ENCODE measurements around the gene CNNM1.

DNA sequence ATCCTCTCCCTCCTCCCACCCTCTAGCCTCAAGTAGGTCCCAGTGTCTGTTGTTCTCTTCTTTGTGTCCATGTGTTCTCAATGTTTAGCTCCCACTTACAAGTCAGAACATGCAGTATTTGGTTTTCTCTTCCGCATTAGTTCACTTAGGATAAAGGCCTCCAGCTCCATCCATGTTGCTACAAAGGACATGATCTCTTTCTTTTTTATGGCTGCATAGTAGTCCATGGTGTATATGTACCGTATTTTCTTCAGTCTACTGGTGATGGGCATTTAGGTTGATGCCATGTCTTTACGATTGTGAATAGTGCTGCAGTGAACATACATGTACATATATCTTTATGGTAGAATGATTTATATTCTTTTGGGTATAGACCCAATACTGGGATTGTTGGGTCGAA is 102.9 kb downstream of the CNNM1 start:
- TF ChIP-seq, protein P1, sequence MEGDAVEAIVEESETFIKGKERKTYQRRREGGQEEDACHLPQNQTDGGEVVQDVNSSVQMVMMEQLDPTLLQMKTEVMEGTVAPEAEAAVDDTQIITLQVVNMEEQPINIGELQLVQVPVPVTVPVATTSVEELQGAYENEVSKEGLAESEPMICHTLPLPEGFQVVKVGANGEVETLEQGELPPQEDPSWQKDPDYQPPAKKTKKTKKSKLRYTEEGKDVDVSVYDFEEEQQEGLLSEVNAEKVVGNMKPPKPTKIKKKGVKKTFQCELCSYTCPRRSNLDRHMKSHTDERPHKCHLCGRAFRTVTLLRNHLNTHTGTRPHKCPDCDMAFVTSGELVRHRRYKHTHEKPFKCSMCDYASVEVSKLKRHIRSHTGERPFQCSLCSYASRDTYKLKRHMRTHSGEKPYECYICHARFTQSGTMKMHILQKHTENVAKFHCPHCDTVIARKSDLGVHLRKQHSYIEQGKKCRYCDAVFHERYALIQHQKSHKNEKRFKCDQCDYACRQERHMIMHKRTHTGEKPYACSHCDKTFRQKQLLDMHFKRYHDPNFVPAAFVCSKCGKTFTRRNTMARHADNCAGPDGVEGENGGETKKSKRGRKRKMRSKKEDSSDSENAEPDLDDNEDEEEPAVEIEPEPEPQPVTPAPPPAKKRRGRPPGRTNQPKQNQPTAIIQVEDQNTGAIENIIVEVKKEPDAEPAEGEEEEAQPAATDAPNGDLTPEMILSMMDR (IDR thresholded peaks at IDR 0.05): no peak
- TF ChIP-seq EZH2 (IDR thresholded peaks at IDR 0.05; ENCODE audit: borderline replicate concordance, insufficient read depth, low read depth, low read length, poor library complexity, severe bottlenecking): no peak

All from B cell (primary cell).